Measurements from ENCODE around the gene C1QL1.
A peak's percentile ranks its signal among the peaks of the same experiment; 100 is the strongest.

C1QL1 gene

GRCh38 chr17:44912763-44913544 is 55.1 kb downstream of the C1QL1 start:
- DNase-seq: no peak

- peak; percentile 39 to 46 for DNase-seq
Measured at GRCh38 chr17:44911133-44912001, 56.7 kb downstream of the C1QL1 start.

DNA sequence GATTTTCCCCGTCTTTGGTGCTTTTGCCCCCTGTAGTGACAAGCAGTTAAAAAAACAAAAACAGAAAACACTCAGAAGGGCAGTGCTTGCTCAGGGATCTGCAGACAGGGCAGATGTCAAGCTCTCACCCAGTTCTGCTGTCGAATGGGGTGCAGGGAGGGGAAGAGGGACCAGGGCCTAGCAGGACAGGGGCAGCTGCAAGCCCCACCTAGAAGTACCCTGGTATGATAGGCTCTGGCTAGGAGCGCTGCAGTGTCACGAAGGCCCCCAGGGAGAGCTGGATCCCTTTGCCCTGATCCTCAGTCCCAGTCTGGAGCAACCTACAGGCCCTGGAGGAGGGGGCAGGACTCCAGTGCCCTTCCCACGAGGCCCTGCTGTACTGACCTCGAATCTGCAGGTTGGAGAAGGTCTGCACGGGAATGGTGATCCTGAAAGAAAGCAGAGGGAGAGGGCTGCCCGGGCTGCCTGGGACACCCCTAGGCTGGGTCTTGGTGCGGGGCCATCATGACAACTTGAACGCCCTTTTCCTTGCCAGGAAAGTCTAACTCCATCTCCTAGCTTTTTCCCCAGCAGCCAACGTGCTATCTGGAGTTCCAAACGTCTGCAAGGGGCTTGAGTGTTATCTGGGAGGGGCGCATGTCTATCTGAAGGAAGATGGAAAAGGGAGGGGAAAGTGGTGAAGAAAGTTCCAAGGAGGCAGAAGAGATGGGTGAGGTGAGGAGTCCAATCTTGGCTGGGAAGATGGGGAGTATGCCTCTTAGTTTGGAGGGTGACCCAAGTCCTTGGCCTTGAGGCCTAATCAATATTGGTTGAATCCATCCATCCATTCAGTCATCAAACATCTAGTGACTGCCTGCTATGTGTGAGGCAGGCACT is 57.6 kb downstream of the C1QL1 start:
- DNase-seq: no peak
